Activated naive CD4-positive, alpha-beta T cell treated with anti-CD3 and anti-CD28 coated beads, Interleukin-2, amount 50 U/mL, for 72 hours (primary cell): ENCODE results near the gene TRABD2A. TPM values are rescaled to one million over a fixed set of nuclear protein-coding genes. Genes with fewer than 3 reads are reported as not detected.
"Not testable (repeated sequence)": the region's sequence is repeated elsewhere in the genome, so short reads cannot be mapped to it uniquely, and the experiment has no call there.

Experiments
- ATAC-seq, 2 donors: fragments of 150-1000 bp; cut with Tn5 transposase; 2 replicates each; pipeline ENCODE4 v1.10.0; 2021; ENCODE audit warnings: mild to moderate bottlenecking in 2 of 2, moderate library complexity in 2 of 2
- DNase-seq, 2 donors: peaks; one replicate each; pipeline ENCODE4 v3.0.0; 2021 to 2022; ENCODE audit warnings: low spot score in 2 of 2
- H3K27ac Mint-ChIP-seq, 2 donors: one replicate each; pipeline ENCODE4 v1.8.0; 2022; ENCODE audit warnings: mild to moderate bottlenecking in 2 of 2, mixed read lengths in 2 of 2
- H3K36me3 Mint-ChIP-seq, 2 donors: one replicate each; pipeline ENCODE4 v1.8.0; 2022; ENCODE audit warnings: mixed read lengths in 2 of 2
- H3K9me3 Mint-ChIP-seq, 2 donors: one replicate each; pipeline ENCODE4 v1.8.0; 2022; ENCODE audit warnings: mixed read lengths in 2 of 2
- total RNA-seq, 2 donors: library from RNA; stranded (reverse); gene quantifications; one replicate each; pipeline ENCODE4 v1.2.3, GENCODE V29; 2022

TRABD2A gene
- total RNA-seq, 2 donors from 2014 or later: 53.6 to 59.9 TPM

DNA sequence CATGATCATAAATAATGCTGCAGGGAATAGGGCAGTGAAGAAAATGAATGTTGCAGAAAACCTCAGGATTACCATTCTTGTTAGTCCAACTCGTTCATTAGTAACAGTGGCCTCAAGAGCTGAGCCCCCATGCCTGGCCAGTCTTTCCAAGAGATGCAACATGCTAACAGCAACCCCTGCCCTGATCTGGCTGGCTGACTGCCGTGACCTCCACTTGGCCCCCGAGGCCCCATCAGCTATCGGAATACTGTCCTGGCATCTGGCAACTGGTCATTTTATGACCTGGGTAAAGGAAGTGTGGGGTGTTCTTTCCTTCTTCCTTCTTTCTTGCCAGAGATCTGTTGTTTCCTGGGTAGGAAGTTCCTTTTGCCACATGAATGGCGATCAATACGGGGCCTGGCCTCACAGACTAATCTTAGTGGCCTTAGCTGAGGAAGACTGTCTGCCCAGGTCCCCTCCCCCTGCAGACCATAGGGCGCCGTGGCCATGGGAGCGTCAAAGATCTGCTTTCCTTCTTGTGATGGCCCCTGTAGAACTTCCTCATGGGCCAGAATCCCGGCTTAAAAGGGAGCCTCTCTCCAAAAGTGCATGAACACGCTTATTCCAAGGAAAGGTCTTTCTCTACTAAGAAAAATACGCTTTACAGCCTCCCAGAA is 10.6 kb upstream of the TRABD2A start:
- H3K9me3 Mint-ChIP-seq: peaks cover 0 to 4% of the 10 kb centered on the region in 2 donors
- H3K36me3 Mint-ChIP-seq: peaks cover 0 to 6% of the 10 kb centered on the region in 2 donors
- DNase-seq: no peak
- ATAC-seq: no peak
- H3K27ac Mint-ChIP-seq: no peak overlapping the region

GRCh38 chr2:84889332-84889731 is 8.4 kb upstream of the TRABD2A start:
- DNase-seq: no peak
- ATAC-seq: peak; percentile 13 to 39
- no peaks in the 10 kb centered on the region for H3K9me3 Mint-ChIP-seq
- peak overlapping the region; percentile 92 to 94 for H3K27ac Mint-ChIP-seq
- no peaks in the 10 kb centered on the region for H3K36me3 Mint-ChIP-seq

- no peaks in the 10 kb centered on the region for H3K9me3 Mint-ChIP-seq
- peak; percentile 89 to 91 for ATAC-seq
- peak overlapping the region; percentile 92 to 94 for H3K27ac Mint-ChIP-seq
- no peaks in the 10 kb centered on the region for H3K36me3 Mint-ChIP-seq
- peak in 1 of 2 donors; percentile 58 for DNase-seq
These were observed 7.8 kb upstream of the TRABD2A start for GRCh38 chr2:84888401-84889276.

- no peak for DNase-seq
- Mint-ChIP-seq H3K27ac (peak overlapping the region; percentile 40 to 92), H3K9me3 (no peaks in the 10 kb centered on the region), H3K36me3 (no peaks in the 10 kb centered on the region)
- no peak for ATAC-seq
These were observed 5.9 kb upstream of the TRABD2A start for GRCh38 chr2:84886791-84887190.

GRCh38 chr2:84885111-84885510 is 4.2 kb upstream of the TRABD2A start:
- peaks cover 3 to 5% of the 10 kb centered on the region in 2 donors for H3K36me3 Mint-ChIP-seq
- H3K9me3 Mint-ChIP-seq: no peaks in the 10 kb centered on the region
- DNase-seq (no peak), ATAC-seq (no peak)
- no peak overlapping the region for H3K27ac Mint-ChIP-seq

DNA sequence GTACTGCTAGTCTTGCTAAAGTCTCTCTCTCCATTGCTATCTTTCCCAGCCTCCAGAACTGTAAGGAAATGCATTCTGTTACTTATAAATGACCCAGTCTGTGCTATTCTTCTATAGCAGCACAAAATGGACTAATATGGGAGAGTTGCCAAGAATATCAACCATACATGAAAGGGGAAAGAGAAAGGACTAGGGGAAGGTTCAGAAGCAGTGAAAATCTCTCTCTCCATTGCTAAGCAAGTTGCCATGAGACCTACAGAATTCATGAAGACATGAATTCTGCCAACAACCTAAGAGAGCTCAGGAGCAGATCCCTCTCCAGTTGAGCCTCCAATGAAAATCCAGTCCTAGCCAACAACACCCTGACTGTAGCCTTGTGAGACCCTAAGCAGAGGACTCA is 3.6 kb upstream of the TRABD2A start:
- peaks cover 6 to 10% of the 10 kb centered on the region in 2 donors for H3K36me3 Mint-ChIP-seq
- DNase-seq (no peak), ATAC-seq (no peak)
- no peak overlapping the region for H3K27ac Mint-ChIP-seq
- no peaks in the 10 kb centered on the region for H3K9me3 Mint-ChIP-seq

- DNase-seq: no peak
- H3K27ac Mint-ChIP-seq: peak overlapping the region; percentile 81 to 95
- no peaks in the 10 kb centered on the region for H3K9me3 Mint-ChIP-seq
- ATAC-seq: no peak
- peaks cover 6 to 14% of the 10 kb centered on the region in 2 donors for H3K36me3 Mint-ChIP-seq
These were observed 2.1 kb upstream of the TRABD2A start for GRCh38 chr2:84882775-84883550.

DNA sequence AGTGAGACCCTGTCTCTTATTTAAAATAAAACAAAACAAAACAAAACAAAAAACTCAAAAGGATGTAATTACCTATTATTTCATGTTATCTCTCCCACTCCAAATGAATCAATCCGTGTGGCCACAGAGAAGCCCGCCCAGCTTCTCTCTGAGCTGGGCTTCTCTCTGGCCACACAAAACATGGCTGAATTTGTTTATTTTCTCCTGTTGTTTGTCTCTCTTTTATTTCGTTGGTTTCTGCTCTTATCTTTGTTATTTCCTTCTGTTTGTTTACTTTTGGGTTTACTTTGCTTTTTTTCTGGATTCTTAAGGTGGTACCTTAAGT is 1.5 kb upstream of the TRABD2A start:
- ATAC-seq (peak in 1 of 2 donors; percentile 0), DNase-seq (no peak)
- Mint-ChIP-seq H3K27ac (peak overlapping the region; percentile 92 to 95), H3K9me3 (no peaks in the 10 kb centered on the region), H3K36me3 (peaks cover 6 to 19% of the 10 kb centered on the region in 2 donors)

DNA sequence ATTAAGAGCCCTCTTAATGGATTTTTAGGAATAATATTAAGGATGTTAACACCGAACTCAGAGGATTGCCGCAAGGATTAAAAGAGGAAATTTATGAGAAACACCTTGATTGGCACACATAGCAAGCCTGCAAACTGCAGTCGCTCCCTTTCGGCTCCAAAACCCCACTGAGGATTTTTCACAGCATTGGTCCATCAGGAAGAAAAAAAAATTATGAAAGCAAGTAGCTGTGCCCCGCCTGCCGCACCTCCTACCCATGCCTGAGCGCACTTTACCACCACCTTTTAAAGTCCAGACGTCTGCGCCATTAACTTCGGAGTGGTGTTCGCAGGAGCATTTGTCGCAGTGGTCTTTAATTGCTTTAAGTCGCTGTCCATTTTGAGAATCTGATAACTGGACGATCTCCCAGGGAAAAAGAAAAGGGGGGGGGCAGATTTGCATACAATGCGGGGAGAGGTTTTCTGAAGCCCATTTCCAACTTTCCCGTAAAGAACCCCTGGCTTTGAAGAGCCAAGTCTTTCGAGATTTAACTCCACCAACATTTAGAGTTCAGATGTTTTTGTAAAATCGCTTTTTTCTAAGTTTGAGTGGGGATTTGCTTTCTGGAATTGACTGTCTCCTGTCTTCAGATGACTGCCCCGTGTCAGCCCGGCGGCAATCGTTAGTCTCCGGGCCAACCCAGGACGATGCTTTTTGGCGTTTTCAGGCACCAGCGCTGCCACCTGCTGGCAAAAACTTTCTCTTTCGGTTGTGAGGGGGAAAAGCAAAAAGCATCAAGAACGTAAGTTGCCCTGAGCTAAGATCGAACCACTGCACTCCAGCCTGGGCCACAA is 913 bp upstream of the TRABD2A start:
- peak; percentile 86 to 89 for DNase-seq
- Mint-ChIP-seq H3K36me3 (peaks cover 6 to 19% of the 10 kb centered on the region in 2 donors), H3K9me3 (no peaks in the 10 kb centered on the region), H3K27ac (peak overlapping the region; percentile 92 to 95)
- peak; percentile 74 to 79 for ATAC-seq

DNA sequence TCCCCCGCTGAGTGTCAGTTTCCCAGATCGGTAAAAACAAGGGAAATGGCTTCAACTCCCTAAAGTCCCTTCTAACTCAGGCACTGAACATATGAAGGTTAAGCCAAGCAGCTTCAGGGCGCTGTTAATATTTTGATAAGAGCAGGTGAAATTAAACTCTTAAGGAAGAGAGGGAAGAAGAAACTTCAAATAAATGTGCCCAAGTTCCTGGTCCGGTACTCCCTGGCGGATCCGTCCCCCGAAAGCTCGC is 564 bp downstream of the TRABD2A start:
- DNase-seq (no peak), ATAC-seq (no peak)
- Mint-ChIP-seq H3K27ac (peak overlapping the region; percentile 95 to 99), H3K9me3 (no peaks in the 10 kb centered on the region), H3K36me3 (peaks cover 19 to 21% of the 10 kb centered on the region in 2 donors)

- peak in 1 of 2 donors; percentile 42 for ATAC-seq
- no peak for DNase-seq
- Mint-ChIP-seq H3K9me3 (peaks cover 0 to 5% of the 10 kb centered on the region in 2 donors), H3K36me3 (peaks cover 24 to 26% of the 10 kb centered on the region in 2 donors), H3K27ac (peak overlapping the region; percentile 95 to 99)
These were observed 1.1 kb downstream of the TRABD2A start for GRCh38 chr2:84879584-84880394.

- peak overlapping the region; percentile 94 to 95 for H3K27ac Mint-ChIP-seq
- ATAC-seq: no peak
- peaks cover 0 to 6% of the 10 kb centered on the region in 2 donors for H3K9me3 Mint-ChIP-seq
- peaks cover 31 to 34% of the 10 kb centered on the region in 2 donors for H3K36me3 Mint-ChIP-seq
- no peak for DNase-seq
These were observed 1.8 kb downstream of the TRABD2A start for GRCh38 chr2:84878896-84879583.

GRCh38 chr2:84878459-84878858 is 2.4 kb downstream of the TRABD2A start:
- peak overlapping the region in 1 of 2 donors; percentile 72 for H3K27ac Mint-ChIP-seq
- H3K36me3 Mint-ChIP-seq: peaks cover 31 to 34% of the 10 kb centered on the region in 2 donors
- H3K9me3 Mint-ChIP-seq: peaks cover 0 to 6% of the 10 kb centered on the region in 2 donors
- no peak for ATAC-seq
- DNase-seq: no peak

DNA sequence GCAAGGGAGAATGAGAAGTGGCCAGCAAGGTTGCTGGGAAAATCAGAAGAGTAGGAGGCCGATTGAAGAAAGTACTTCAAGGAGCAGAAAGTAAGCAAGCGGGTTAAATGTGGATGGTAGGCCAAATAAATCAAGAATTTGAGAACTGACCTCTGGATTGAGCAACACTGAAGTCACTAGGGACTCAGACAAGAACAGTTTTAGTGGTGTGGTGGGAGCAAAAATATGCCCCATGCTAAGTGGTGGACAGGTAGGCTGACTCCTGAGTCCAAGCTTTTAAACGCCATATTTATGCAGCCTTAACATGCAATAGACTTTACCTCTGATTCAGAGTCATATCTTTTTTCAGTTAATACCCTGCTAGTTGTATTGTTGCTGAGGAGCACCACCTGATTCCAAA is 4.5 kb downstream of the TRABD2A start:
- Mint-ChIP-seq H3K36me3 (peaks cover 31 to 44% of the 10 kb centered on the region in 2 donors), H3K27ac (peak overlapping the region; percentile 48 to 56), H3K9me3 (peaks cover 0 to 6% of the 10 kb centered on the region in 2 donors)
- DNase-seq (no peak), ATAC-seq (no peak)

- H3K9me3 Mint-ChIP-seq, ATAC-seq, DNase-seq: not testable (repeated sequence)
- H3K36me3 Mint-ChIP-seq: peaks cover 33 to 49% of the 10 kb centered on the region in 2 donors
- peak overlapping the region; percentile 48 to 56 for H3K27ac Mint-ChIP-seq
These were observed 5.3 kb downstream of the TRABD2A start for GRCh38 chr2:84875619-84876018.
